Measurements from ENCODE around the gene GMEB1. TPM values are rescaled to one million over a fixed set of nuclear protein-coding genes. Genes with fewer than 3 reads are reported as not detected.
"Not testable (repeated sequence)": the region's sequence is repeated elsewhere in the genome, so short reads cannot be mapped to it uniquely, and the experiment has no call there.

GMEB1 gene
- polyA plus RNA-seq, 6 donors from 2014 or later, result 10.8 to 27.2 (median 20.4) TPM

GRCh38 chr1:28653063-28653462 lies 15.5 kb upstream of the GMEB1 start:
- peaks cover 9 to 11% (median 11%) of the 10 kb centered on the region in 3 donors for H3K4me1 Mint-ChIP-seq
- H3K36me3 Mint-ChIP-seq; H3K9me3 Mint-ChIP-seq; ATAC-seq (ENCODE audit: low read depth in 2 of 2); H3K4me3 Mint-ChIP-seq; DNase-seq; H3K27me3 Mint-ChIP-seq; H3K27ac Mint-ChIP-seq: not testable (repeated sequence)

- not testable (repeated sequence) for ATAC-seq (ENCODE audit: low read depth in 2 of 2); DNase-seq; H3K9me3 Mint-ChIP-seq; H3K27ac Mint-ChIP-seq; H3K27me3 Mint-ChIP-seq; H3K4me1 Mint-ChIP-seq; H3K36me3 Mint-ChIP-seq; H3K4me3 Mint-ChIP-seq
Observed at GRCh38 chr1:28653870-28654269, 14.7 kb upstream of the GMEB1 start.

- DNase-seq; H3K27me3 Mint-ChIP-seq; H3K9me3 Mint-ChIP-seq; H3K36me3 Mint-ChIP-seq; ATAC-seq (ENCODE audit: low read depth in 2 of 2); H3K4me1 Mint-ChIP-seq: not testable (repeated sequence)
- Mint-ChIP-seq H3K4me3 (peak overlapping the region in 1 of 8 donors; percentile 42), H3K27ac (peak overlapping the region in 1 of 6 donors; percentile 26)
Observed at GRCh38 chr1:28655448-28656311, 12.9 kb upstream of the GMEB1 start.

- no peaks in the 10 kb centered on the region for H3K27me3 Mint-ChIP-seq
- H3K36me3 Mint-ChIP-seq, result no peaks in the 10 kb centered on the region
- no peaks in the 10 kb centered on the region for H3K9me3 Mint-ChIP-seq
- H3K4me3 Mint-ChIP-seq, result no peak overlapping the region
- no peak overlapping the region for H3K27ac Mint-ChIP-seq
- ATAC-seq (ENCODE audit: low read depth in 2 of 2), result no peak
- DNase-seq, result no peak
- peaks cover 0 to 4% (median 0%) of the 10 kb centered on the region in 3 donors for H3K4me1 Mint-ChIP-seq
Observed at GRCh38 chr1:28656335-28656734, 12.2 kb upstream of the GMEB1 start.

DNA sequence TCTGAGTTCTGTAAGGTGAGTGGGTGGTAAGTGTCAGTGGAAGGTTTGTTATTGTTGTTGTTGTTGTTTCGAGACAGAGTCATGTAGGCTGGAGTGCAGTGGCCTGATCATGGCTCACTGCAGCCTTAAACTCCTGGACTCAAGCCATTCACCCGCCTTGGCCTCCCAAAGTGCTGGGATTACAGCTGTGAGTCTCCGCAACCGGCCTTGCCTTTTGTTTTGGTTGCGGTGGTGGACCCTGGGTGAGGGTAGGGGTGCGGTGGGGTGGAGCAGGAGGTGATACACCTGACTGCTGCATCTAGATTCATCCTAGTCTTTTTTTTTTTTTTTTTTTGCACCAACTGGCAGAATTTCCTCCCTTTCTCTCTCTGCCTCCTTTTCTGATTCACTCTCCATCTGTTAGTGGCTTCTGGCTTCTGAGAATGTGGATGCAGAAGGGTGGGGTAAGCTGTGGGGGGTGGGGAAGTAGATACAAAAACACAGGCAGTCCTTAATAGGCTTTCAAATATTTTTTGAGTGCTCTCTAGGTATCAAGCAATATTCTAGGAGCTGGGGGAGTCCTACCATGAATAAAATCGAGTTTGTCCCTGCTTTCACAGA lies 4.6 kb upstream of the GMEB1 start:
- DNase-seq (no peak), ATAC-seq (ENCODE audit: low read depth in 2 of 2) (no peak)
- H3K27ac Mint-ChIP-seq, result peak overlapping the region in 1 of 6 donors; percentile 50
- H3K4me3 Mint-ChIP-seq, result peak overlapping the region in 1 of 8 donors; percentile 81
- H3K9me3 Mint-ChIP-seq, result no peaks in the 10 kb centered on the region
- H3K27me3 Mint-ChIP-seq, result no peaks in the 10 kb centered on the region
- peaks cover 0 to 15% (median 6%) of the 10 kb centered on the region in 3 donors for H3K4me1 Mint-ChIP-seq
- no peaks in the 10 kb centered on the region for H3K36me3 Mint-ChIP-seq

GRCh38 chr1:28666806-28667205 lies 1.8 kb upstream of the GMEB1 start:
- H3K9me3 Mint-ChIP-seq, result no peaks in the 10 kb centered on the region
- peak overlapping the region in 4 of 6 donors; percentile 52 to 72 (median 58) for H3K27ac Mint-ChIP-seq
- H3K36me3 Mint-ChIP-seq, result no peaks in the 10 kb centered on the region
- DNase-seq (no peak), ATAC-seq (ENCODE audit: low read depth in 2 of 2) (no peak)
- H3K4me3 Mint-ChIP-seq, result peak overlapping the region in 5 of 8 donors; percentile 28 to 81 (median 62)
- peaks cover 6 to 24% (median 11%) of the 10 kb centered on the region in 3 donors for H3K4me1 Mint-ChIP-seq
- H3K27me3 Mint-ChIP-seq, result no peaks in the 10 kb centered on the region

DNA sequence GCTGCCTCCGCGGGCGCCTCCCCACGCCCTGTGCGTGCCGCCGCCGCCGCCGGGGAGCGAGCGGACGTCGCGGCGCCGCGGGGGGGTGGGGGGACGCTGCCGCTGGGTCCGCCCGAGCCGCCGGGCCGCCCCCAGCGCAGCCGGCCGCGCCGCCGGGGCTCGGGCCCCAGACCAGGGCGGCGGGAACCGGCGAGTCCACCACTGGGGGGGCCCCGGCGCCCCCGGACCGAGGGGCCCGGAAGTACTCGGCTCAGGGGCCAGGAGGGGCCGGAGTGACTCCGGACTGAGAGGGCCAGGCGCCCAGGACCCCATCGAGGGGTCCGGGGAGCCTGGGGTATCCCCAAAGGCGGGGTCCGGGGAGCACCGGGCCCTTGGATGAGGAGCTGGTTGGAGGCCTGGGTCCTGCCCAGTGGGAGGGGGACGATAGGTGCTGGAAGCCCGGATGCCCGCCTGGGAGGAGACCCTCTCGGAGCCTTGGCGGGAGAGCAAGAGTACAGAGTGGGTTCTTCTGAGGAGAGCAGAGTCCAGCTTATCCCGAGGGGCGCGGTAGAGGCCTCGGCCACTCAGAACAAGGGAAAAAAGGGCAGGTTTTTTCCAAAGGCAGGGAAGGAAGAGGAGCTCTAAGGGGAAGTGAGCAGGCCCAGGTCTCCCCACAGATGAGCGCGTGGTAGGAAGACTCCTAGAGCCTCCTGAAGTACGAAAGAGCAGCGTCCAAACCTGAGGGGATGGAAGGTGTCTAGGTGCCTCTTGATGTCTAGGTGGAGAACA lies 556 bp downstream of the GMEB1 start:
- Mint-ChIP-seq H3K27ac (peak overlapping the region; percentile 87 to 100 (median 98)), H3K4me1 (peaks cover 6 to 29% (median 11%) of the 10 kb centered on the region in 3 donors), H3K9me3 (no peaks in the 10 kb centered on the region), H3K36me3 (no peaks in the 10 kb centered on the region), H3K27me3 (no peaks in the 10 kb centered on the region), H3K4me3 (peak overlapping the region; percentile 89 to 100 (median 96))
- peak; percentile 70 for DNase-seq
- ATAC-seq (ENCODE audit: low read depth in 2 of 2), result peak; percentile 72 to 74

DNA sequence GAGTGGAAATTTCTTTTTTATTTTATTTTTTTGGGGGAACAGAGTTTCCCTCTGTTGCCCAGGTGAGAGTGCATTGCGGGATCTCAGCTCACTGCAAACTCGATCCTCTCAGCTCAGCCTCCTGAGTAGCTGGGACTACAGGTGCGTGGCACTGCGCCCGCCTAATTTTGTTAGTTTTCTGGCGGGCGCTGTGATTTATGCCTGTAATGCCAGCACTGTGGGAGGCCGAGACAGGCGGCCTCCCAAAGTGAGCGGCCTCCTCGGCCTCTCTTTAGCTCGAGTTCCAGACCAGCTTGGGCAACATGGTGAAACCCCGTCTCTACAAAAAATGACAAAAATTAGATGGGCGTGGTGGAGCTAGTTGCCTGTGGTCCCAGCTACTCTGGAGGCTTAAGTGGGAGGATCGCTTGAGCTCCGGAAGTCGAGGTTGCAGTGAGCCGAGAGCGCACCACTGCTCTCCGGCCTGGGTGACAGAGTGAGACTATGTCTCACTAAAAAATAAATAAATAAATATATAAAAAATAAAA lies 2.7 kb downstream of the GMEB1 start:
- peak overlapping the region in 2 of 8 donors; percentile 69 to 97 for H3K4me3 Mint-ChIP-seq
- ATAC-seq (ENCODE audit: low read depth in 2 of 2), result no peak
- H3K36me3 Mint-ChIP-seq, result no peaks in the 10 kb centered on the region

GRCh38 chr1:28672971-28673370 lies 4.4 kb downstream of the GMEB1 start:
- peaks cover 10 to 20% (median 15%) of the 10 kb centered on the region in 3 donors for H3K4me1 Mint-ChIP-seq
- not testable (repeated sequence) for ATAC-seq (ENCODE audit: low read depth in 2 of 2); H3K9me3 Mint-ChIP-seq; H3K36me3 Mint-ChIP-seq; DNase-seq; H3K27me3 Mint-ChIP-seq
- H3K4me3 Mint-ChIP-seq, result peak overlapping the region in 2 of 8 donors; percentile 22 to 57
- H3K27ac Mint-ChIP-seq, result peak overlapping the region in 1 of 6 donors; percentile 67

More for the DNA sequence above, 2.7 kb downstream of the GMEB1 start:
- peaks cover 10 to 26% (median 15%) of the 10 kb centered on the region in 3 donors for H3K4me1 Mint-ChIP-seq
- H3K27ac Mint-ChIP-seq, result no peak overlapping the region
- DNase-seq, result no peak
- H3K27me3 Mint-ChIP-seq, result no peaks in the 10 kb centered on the region
- H3K9me3 Mint-ChIP-seq, result no peaks in the 10 kb centered on the region

- DNase-seq, result no peak
- no peaks in the 10 kb centered on the region for H3K36me3 Mint-ChIP-seq
- peaks cover 5 to 11% (median 6%) of the 10 kb centered on the region in 3 donors for H3K4me1 Mint-ChIP-seq
- no peak for ATAC-seq (ENCODE audit: low read depth in 2 of 2)
- no peaks in the 10 kb centered on the region for H3K9me3 Mint-ChIP-seq
- no peak overlapping the region for H3K4me3 Mint-ChIP-seq
- H3K27ac Mint-ChIP-seq, result no peak overlapping the region
- H3K27me3 Mint-ChIP-seq, result no peaks in the 10 kb centered on the region
Observed at GRCh38 chr1:28675924-28676257, 7.3 kb downstream of the GMEB1 start.

GRCh38 chr1:28680151-28680550 lies 11.6 kb downstream of the GMEB1 start:
- H3K27ac Mint-ChIP-seq, result no peak overlapping the region
- H3K27me3 Mint-ChIP-seq, result no peaks in the 10 kb centered on the region
- peaks cover 0 to 7% of the 10 kb centered on the region in 2 donors for H3K36me3 Mint-ChIP-seq
- no peak for DNase-seq
- no peak for ATAC-seq (ENCODE audit: low read depth in 2 of 2)
- no peaks in the 10 kb centered on the region for H3K9me3 Mint-ChIP-seq
- H3K4me3 Mint-ChIP-seq, result no peak overlapping the region
- H3K4me1 Mint-ChIP-seq, result peaks cover 4 to 5% (median 5%) of the 10 kb centered on the region in 3 donors

- Mint-ChIP-seq H3K9me3 (no peaks in the 10 kb centered on the region), H3K36me3 (peaks cover 7 to 12% of the 10 kb centered on the region in 2 donors)
Observed at GRCh38 chr1:28682840-28683239, 14.3 kb downstream of the GMEB1 start.

DNA sequence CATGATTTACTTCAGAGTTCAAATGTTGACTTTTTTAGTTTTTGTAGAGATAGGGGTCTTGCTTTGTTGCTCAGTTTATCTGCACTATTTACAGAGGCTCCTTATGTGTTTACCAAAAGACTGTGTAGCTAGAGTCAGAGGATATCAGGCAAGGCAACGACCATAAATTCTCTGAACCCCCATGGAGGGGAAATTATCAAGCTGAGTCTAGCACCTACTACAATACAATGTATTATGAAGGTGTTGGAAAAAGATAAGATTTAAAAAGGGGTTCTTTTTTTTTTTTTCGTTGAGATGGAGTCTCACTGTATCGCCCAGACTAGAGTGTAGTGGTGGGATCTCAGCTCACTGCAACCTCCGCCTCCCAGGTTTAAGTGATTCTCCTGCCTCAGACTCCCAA lies 16.4 kb downstream of the GMEB1 start:
- DNase-seq, result no peak
- H3K27ac Mint-ChIP-seq, result no peak overlapping the region
- no peak overlapping the region for H3K4me3 Mint-ChIP-seq
- H3K27me3 Mint-ChIP-seq, result no peaks in the 10 kb centered on the region
- H3K36me3 Mint-ChIP-seq, result peaks cover 9 to 17% of the 10 kb centered on the region in 2 donors
- ATAC-seq (ENCODE audit: low read depth in 2 of 2), result no peak
- H3K9me3 Mint-ChIP-seq, result no peaks in the 10 kb centered on the region
- peaks cover 0 to 11% (median 8%) of the 10 kb centered on the region in 3 donors for H3K4me1 Mint-ChIP-seq

More at GRCh38 chr1:28682840-28683239, 14.3 kb downstream of the GMEB1 start:
- DNase-seq, result no peak
- Mint-ChIP-seq H3K4me3 (peak overlapping the region in 1 of 8 donors; percentile 16), H3K27ac (no peak overlapping the region), H3K27me3 (no peaks in the 10 kb centered on the region), H3K4me1 (peaks cover 0 to 15% (median 8%) of the 10 kb centered on the region in 3 donors)
- ATAC-seq (ENCODE audit: low read depth in 2 of 2), result no peak
